Endothelial cell of umbilical vein (primary cell): Measurements from ENCODE around the gene ATL1. TPM values are rescaled to one million over a fixed set of nuclear protein-coding genes. Genes with fewer than 3 reads are reported as not detected.

ENCODE experiments used
- BruUV-seq: library from RNA; stranded (reverse); fragments of 400-500 nt; replicated peaks from 2 replicates; lab custom pipeline; 2021; lab: Mats Ljungman, UMichigan
- CTCF ChIA-PET: fragments of 300-600, 350-600 bp; sonication (Branson Sonifier 250); formaldehyde crosslinking; loops from one replicate; lab custom pipeline; 2021; ENCODE audit warnings: antibody characterized with exemption, inconsistent platforms; lab: Charles Lee
- POLR2A ChIA-PET: fragments of 300-600, 350-600 bp; sonication (Branson Sonifier 250); formaldehyde crosslinking; loops from one replicate; lab custom pipeline; 2021; ENCODE audit warnings: antibody characterized with exemption, inconsistent platforms; lab: Charles Lee
- DNase-seq: peaks from one replicate; pipeline ENCODE4 v3.0.0-alpha.2; 2011; ENCODE audit warnings: low read depth, low spot score
- FAIRE-seq: peaks from 2 replicates; lab custom pipeline; 2011; peaks lifted over from hg19 to GRCh38; lab: Jason Lieb, UNC
- H2AFZ ChIP-seq: 2 replicates; pipeline ENCODE4 v1.6.0; 2012; ENCODE audit warnings: low read depth, low read length, control low read depth, inconsistent platforms
- H3K27ac ChIP-seq: 2 replicates; pipeline ENCODE4 v1.5.1; 2011; ENCODE audit warnings: low read depth, mild to moderate bottlenecking, control low read depth, low read length, moderate library complexity; ENCODE audit not compliant: insufficient read depth
- H3K27me3 ChIP-seq, 2 experiments: 2 replicates each; pipeline versions ENCODE4 v1.6.0 to v1.6.1; 2011; ENCODE audit warnings: low read length in 2 of 2, mixed read lengths in 1 of 2; ENCODE audit not compliant: control insufficient read depth in 2 of 2, insufficient read depth in 2 of 2
- H3K36me3 ChIP-seq, 2 experiments: 2 replicates in 1 of 2; 3 replicates in 1 of 2; pipeline ENCODE4 v1.5.1; 2011; ENCODE audit warnings: low read length in 2 of 2, mild to moderate bottlenecking in 1 of 2, moderate library complexity in 1 of 2; ENCODE audit not compliant: control insufficient read depth in 2 of 2, insufficient read depth in 2 of 2; ENCODE audit errors: extremely low read depth in 1 of 2
- H3K4me1 ChIP-seq: 3 replicates; pipeline ENCODE4 v1.5.1; 2011; ENCODE audit warnings: mild to moderate bottlenecking, low read length; ENCODE audit not compliant: control insufficient read depth, insufficient read depth; ENCODE audit errors: extremely low read depth
- H3K4me2 ChIP-seq: 2 replicates; pipeline ENCODE4 v1.6.1; 2011; ENCODE audit warnings: low read length, control low read depth, mixed read lengths; ENCODE audit not compliant: insufficient read depth
- H3K4me3 ChIP-seq, 3 experiments: fragments of 200-600 bp in 1 of 3; sonication (generic), shearing (Covaris generic) in 1 of 3; replicated peaks in 1 of 3; 2 replicates each; pipeline ENCODE4 v1.5.1; 2011 to 2016; ENCODE audit warnings: control low read depth in 3 of 3, low read length in 3 of 3, mild to moderate bottlenecking in 2 of 3, inconsistent platforms in 1 of 3, low read depth in 1 of 3, moderate library complexity in 1 of 3; ENCODE audit not compliant: insufficient read depth in 1 of 3
- H3K79me2 ChIP-seq: 2 replicates; pipeline ENCODE4 v1.6.0; 2012; ENCODE audit warnings: low read length, inconsistent platforms; ENCODE audit not compliant: control insufficient read depth, insufficient read depth
- H3K9ac ChIP-seq: replicated peaks from 2 replicates; pipeline ENCODE3; 2011; ENCODE audit warnings: low read length, control low read depth; ENCODE audit not compliant: insufficient read depth; ENCODE audit errors: extremely low read depth
- H3K9me1 ChIP-seq: replicated peaks from 3 replicates; pipeline ENCODE4 v1.6.0; 2011; ENCODE audit warnings: mild to moderate bottlenecking, low read length; ENCODE audit not compliant: control insufficient read depth, insufficient read depth; ENCODE audit errors: extremely low read depth
- H3K9me3 ChIP-seq: replicated peaks from 2 replicates; pipeline ENCODE4 v1.5.1; 2012; ENCODE audit warnings: low read length, inconsistent platforms; ENCODE audit not compliant: control insufficient read depth, insufficient read depth
- H4K20me1 ChIP-seq: replicated peaks from 2 replicates; pipeline ENCODE3; 2011; ENCODE audit warnings: mild to moderate bottlenecking, low read length; ENCODE audit not compliant: control insufficient read depth, insufficient read depth; ENCODE audit errors: extremely low read depth
- EZH2 ChIP-seq: IDR thresholded peaks from 2 replicates; pipeline ENCODE4 v1.6.1; 2012; ENCODE audit warnings: borderline replicate concordance, low read depth, mild to moderate bottlenecking, moderate library complexity, low read length, inconsistent platforms; ENCODE audit not compliant: severe bottlenecking
- FOS ChIP-seq: IDR thresholded peaks from 2 replicates; pipeline ENCODE4 v1.6.1; 2011; ENCODE audit warnings: mild to moderate bottlenecking, low read length, moderate library complexity, borderline replicate concordance; ENCODE audit not compliant: insufficient read depth
- GATA2 ChIP-seq: IDR thresholded peaks from 2 replicates; pipeline ENCODE4 v1.7.0; 2011; ENCODE audit warnings: low read depth, mild to moderate bottlenecking, moderate library complexity, mixed read lengths, low read length; ENCODE audit not compliant: insufficient read length, insufficient read depth
- JUN ChIP-seq: IDR thresholded peaks from 2 replicates; pipeline ENCODE4 v1.6.1; 2011; ENCODE audit warnings: borderline replicate concordance, low read depth; ENCODE audit not compliant: insufficient read length, insufficient read depth
- MAX ChIP-seq: IDR thresholded peaks from 2 replicates; pipeline ENCODE4 v1.6.1; 2011; ENCODE audit not compliant: insufficient read depth, insufficient read length
- MYC ChIP-seq: IDR thresholded peaks from one replicate; pipeline ENCODE4 v1.6.1; 2011; ENCODE audit warnings: mild to moderate bottlenecking, low read depth, low read length
- POLR2A ChIP-seq: IDR thresholded peaks from 2 replicates; pipeline ENCODE4 v1.6.1; 2012; ENCODE audit warnings: low read depth, mild to moderate bottlenecking, control low read depth, low read length
- POLR2AphosphoS5 ChIP-seq: IDR thresholded peaks from 2 replicates; pipeline ENCODE4 v1.6.1; 2012; ENCODE audit warnings: low read depth, mild to moderate bottlenecking, control low read depth, low read length, moderate library complexity; ENCODE audit not compliant: insufficient read depth
- dilution Hi-C: fragments of 300-500 bp; cut with MboI; formaldehyde crosslinking; loops from one replicate; pipeline ENCODE4 v1.15.0; 2019; ENCODE audit warnings: low sequenced_read_pairs; ENCODE audit not compliant: extremely low pct_ligation_motif_present
- intact Hi-C: fragments of 100-400 bp; cut with micrococcal nuclease; formaldehyde crosslinking; loops from one replicate; pipeline ENCODE4 v1.10.0; 2022
- polyA plus RNA-seq, 4 experiments: library from polyadenylated mRNA; depleted of rRNA in 3 of 4; stranded (reverse) in 3 of 4; unstranded in 1 of 4; fragments of >200 nt; gene quantifications; 2 replicates each; pipeline versions ENCODE4 v1.2.1 to v1.2.3, GENCODE V29; 2011 to 2012; ENCODE audit warnings: missing spikeins in 1 of 4
- total RNA-seq: library from RNA; stranded (reverse); gene quantifications from 2 replicates; pipeline ENCODE4 v1.2.3, GENCODE V29; 2021
- TF ChIP-seq, protein P1 (sequence below), 2 donors: IDR thresholded peaks; 1 replicate in 1 of 2; 2 replicates in 1 of 2; pipeline ENCODE4 v1.5.1; 2011; ENCODE audit warnings: low read length in 2 of 2, mild to moderate bottlenecking in 2 of 2, moderate library complexity in 2 of 2, control low read depth in 1 of 2, inconsistent platforms in 1 of 2, low read depth in 1 of 2; ENCODE audit not compliant: insufficient read depth in 1 of 2; ENCODE audit errors: extremely low read depth in 1 of 2

ATL1 gene
- total and polyA plus RNA-seq, 2 donors (not counting 3 experiments of a cell fraction or from before 2014, with no cell fraction given), result 1.1 to 5.1 TPM

DNA sequence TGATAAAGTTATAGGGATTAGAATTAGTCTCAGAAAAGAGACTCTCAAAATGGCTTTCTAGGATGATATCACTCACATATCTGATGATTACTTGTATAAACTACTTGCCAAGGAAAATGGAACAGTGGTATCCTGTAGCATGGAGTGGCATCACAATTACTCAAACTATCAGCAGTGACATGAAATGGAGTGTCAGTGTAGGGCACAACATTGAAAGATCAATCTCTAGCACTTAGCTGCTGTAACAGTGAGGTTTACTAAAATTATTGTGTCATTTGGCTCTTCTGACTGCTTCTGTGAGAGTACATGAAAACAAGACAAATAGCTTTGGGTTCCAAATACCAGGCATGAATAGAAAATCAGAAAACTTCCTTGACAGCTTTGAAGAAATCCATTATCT is 20.9 kb upstream of the ATL1 start:
- dilution Hi-C loops (no loop called here), intact Hi-C loops (no loop called here)
- no peak for DNase-seq
- Histone ChIP-seq H2AFZ (no peak overlapping the region), H3K4me1 (no peaks in the 10 kb centered on the region), H3K9me3 (no peaks in the 10 kb centered on the region), H4K20me1 (no peaks in the 10 kb centered on the region), H3K4me2 (no peak overlapping the region), H3K9me1 (no peaks in the 10 kb centered on the region), H3K27me3 (peaks cover 0 to 5% of the 10 kb centered on the region in 2 experiments), H3K79me2 (no peaks in the 10 kb centered on the region), H3K4me3 (no peak overlapping the region), H3K9ac (no peak overlapping the region), H3K27ac (no peak overlapping the region), H3K36me3 (no peaks in the 10 kb centered on the region)
- BruUV-seq, result no TSS peak
- TF ChIP-seq JUN, result no peak
- TF ChIP-seq MYC, result no peak
- no peak for TF ChIP-seq POLR2A
- TF ChIP-seq EZH2, result no peak
- TF ChIP-seq FOS, result no peak
- TF ChIP-seq MAX, result no peak
- TF ChIP-seq, protein P1, sequence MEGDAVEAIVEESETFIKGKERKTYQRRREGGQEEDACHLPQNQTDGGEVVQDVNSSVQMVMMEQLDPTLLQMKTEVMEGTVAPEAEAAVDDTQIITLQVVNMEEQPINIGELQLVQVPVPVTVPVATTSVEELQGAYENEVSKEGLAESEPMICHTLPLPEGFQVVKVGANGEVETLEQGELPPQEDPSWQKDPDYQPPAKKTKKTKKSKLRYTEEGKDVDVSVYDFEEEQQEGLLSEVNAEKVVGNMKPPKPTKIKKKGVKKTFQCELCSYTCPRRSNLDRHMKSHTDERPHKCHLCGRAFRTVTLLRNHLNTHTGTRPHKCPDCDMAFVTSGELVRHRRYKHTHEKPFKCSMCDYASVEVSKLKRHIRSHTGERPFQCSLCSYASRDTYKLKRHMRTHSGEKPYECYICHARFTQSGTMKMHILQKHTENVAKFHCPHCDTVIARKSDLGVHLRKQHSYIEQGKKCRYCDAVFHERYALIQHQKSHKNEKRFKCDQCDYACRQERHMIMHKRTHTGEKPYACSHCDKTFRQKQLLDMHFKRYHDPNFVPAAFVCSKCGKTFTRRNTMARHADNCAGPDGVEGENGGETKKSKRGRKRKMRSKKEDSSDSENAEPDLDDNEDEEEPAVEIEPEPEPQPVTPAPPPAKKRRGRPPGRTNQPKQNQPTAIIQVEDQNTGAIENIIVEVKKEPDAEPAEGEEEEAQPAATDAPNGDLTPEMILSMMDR (IDR thresholded peaks at IDR 0.05; ENCODE audit: extremely low read depth in 1 of 2, insufficient read depth in 1 of 2, low read depth in 1 of 2, low read length in 2 of 2), result no peak
- TF ChIP-seq POLR2AphosphoS5, result no peak
- no peak for TF ChIP-seq GATA2
- FAIRE-seq, result no peak
- CTCF ChIA-PET, result interaction anchor here (1.3 to 2.3 kb wide), 4 partner anchors 218 to 321 kb away, joined by 3 to 14 read pairs (median 5); no protein-coding TSS in a partner anchor
- POLR2A ChIA-PET, result no interaction called here
